Measurements from ENCODE around the gene EDEM2. TPM values are rescaled to one million over a fixed set of nuclear protein-coding genes. Genes with fewer than 3 reads are reported as not detected.
"Not testable (repeated sequence)": the region's sequence is repeated elsewhere in the genome, so short reads cannot be mapped to it uniquely, and the experiment has no call there.

Gene EDEM2
- polyA plus RNA-seq, 1 donor: 10.3 TPM

DNA sequence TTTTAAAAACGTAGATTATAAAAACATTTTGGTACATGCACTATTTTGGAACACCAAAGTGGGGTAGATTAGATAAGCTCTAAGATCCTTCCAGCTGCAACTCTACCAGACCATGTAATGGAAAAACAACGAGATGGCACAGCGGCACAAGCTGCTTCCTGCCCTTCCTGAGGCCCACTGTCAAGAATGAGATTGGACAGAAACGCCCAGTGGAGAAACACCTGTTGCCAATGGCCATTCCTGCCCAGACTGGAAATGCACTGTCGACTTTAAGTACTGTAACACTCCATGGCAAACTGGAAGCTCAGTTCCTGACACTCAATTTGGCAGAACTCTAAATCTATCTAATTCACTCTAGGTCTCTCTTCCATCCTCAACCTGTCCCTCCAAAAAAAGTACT, 21.4 kb downstream of the EDEM2 start:
- no peak for DNase-seq

DNA sequence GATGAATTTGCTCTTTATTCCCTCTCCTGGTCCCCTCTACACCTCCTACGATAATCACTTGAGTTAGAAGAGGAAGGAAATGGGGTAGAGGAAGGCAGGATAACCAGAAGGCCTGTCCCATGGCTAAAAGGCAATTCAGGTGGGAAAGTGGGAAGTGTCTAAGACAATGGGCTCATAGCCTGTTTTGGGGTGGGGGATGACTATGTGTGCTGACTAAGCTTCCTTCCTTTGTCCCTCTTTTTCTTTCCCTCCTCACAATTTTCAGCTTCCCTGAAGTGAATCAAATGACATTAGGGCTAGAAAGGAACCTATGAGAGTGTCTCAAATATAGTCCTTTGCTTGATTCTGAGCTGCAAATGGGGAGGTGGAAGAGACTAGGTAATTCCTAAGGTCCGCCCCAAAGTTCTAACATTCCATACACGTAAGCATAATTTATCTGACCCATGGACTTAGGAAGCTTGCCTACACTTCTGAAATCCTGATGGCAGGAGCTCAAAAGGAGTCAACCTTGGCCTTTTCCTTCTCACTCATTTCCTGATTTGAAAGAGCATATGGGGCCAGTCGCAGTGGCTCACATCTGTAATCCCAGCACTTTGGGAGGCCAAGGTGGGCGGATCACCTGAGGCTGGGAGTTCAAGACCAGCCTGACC, 24.3 kb downstream of the EDEM2 start:
- no peak for DNase-seq

DNA sequence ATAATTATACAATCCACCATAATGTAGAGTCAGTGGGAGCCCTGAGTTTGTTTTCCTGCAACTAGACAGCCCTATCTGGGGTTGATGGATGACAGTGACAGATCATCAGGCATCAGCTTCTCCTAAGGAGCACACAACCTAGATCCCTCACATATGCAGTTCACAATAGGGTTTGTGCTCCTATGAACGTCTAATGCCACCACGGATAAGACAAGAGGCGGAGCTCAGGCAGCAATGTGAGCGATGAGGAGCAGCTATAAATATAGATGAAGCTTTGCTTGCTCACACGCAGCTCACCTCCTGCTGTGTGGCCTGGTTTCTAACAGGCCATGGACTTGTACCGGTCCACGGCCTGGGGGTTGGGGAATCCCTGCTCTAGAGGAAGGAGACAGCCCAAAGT, 25.9 kb downstream of the EDEM2 start:
- no peak for DNase-seq

DNA sequence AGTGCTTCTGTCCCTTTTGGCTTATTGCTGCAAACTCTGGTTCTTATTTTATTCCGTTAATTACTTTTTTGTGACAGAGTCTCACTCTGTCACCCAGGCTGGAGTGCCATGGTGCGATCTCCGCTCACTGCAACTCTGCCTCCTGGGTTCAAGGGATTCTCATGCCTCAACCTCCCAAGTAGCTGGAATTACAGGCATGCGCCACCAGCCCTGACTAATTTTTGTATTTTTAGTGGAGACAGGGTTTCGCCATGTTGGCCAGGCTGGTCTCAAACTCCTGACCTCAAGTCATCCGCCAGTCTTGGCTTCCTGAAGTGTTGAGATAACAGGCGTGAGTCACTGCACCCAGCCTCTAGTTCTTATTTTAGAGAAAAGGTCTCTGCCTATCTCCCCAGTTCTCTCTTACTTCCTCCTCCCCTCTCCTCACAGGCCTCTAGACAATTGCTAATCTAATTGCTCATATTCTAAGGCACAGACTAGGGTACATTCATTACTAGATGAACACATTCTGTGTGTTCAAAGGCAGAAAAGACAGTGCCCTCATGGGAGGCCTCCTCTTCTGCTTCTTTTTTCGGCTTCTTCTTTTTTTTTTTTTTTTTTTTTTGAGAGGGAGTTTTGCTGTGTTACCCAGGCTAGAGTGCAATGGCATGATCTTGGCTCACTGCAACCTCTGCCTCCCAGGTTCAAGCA, 27.0 kb downstream of the EDEM2 start:
- no peak for DNase-seq

DNA sequence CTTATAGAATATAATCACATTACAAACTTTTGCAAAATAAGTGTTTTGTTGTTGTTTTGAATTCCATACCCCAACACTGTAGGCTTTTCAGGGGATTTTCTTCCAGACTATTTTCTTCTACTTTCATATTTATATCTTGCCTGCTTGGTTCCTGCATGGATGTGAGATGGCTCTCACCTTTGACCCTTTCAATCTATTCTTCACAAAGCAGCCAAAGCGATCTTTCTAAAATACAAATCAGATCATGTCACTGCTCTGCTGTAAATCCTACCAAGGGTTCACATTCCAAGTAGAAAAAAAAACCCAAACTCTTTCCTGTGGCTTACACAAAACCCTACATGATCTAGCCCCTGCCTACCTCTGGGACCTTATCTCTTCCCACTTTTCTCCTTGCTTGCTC, 29.5 kb downstream of the EDEM2 start:
- no peak for DNase-seq

DNA sequence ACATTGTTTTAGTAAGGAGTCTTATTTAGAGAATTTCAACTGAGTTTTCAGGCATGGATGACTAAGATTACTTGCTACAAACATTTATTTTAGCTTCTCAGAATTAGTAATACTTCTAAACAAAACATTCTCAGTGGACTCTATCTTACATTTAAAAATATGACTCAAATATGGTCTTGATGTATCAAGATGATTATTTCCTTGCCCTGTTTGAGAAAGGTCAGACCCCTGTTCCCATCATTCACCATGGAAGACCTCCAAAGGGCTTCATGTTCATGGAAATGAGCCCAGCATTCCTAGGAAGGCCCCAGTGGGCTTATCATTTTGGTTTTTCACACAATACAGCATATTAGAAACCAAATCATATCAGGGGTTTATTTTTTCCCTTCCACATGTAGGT, 29.9 kb downstream of the EDEM2 start:
- no peak for DNase-seq

DNA sequence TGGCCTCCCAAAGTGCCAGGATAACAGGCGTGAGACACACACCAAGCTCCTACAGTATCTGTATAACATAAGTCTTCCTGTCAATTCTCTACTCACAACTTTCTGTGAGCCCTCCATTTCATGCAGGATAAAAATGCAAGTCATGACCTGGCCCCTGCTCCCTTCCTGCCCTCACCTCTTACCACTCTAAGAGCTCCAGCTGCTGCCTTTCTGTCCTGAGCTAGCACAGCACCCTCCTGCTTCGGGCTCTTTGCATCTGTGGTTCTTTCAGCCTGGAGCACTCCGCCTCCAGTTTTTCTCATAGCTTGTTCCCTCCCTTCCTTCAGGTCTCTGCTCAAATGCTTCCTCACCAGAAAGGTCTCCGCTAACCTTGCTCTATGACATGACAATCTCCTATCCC, 30.9 kb downstream of the EDEM2 start:
- no peak for DNase-seq

DNA sequence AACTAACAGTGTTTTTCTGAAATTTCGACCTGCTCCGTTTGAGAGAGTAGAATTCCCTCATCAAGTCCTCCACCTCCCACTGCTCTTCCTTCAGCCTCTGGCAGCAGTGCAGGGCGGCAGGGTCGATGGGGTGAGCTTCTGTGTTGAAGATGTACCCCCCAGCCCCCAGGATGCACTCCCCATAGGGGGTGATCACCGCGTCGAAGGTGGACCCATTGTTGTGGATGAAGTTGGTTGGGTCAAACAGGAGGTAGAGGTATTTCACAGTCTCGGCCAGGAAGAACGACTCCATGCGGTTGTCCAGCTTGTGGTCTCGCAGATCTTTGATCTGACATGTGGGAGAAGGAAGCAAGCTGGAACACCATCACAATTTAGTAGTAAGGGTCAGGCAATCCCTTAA, 31.5 kb downstream of the EDEM2 start:
- no peak for DNase-seq

DNA sequence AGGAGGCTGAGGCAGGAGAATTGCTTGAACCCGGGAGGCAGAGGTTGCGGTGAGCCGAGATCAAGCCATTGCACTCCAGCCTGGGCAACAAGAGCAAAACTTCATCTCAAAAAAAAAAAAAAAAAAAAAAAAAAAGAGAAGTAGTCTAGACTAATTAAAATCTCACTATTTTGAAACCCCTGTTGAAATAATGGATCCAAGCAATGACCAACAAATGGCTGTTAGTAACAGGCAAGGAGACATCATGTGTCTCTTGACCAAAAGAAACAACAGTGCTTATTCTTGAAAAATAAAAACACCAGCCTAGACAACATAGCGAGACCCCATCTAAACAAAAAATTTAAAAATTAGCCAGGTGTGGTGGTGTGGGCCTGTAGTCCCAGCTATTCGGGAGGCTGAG, 34.9 kb downstream of the EDEM2 start:
- not testable (repeated sequence) for DNase-seq

DNA sequence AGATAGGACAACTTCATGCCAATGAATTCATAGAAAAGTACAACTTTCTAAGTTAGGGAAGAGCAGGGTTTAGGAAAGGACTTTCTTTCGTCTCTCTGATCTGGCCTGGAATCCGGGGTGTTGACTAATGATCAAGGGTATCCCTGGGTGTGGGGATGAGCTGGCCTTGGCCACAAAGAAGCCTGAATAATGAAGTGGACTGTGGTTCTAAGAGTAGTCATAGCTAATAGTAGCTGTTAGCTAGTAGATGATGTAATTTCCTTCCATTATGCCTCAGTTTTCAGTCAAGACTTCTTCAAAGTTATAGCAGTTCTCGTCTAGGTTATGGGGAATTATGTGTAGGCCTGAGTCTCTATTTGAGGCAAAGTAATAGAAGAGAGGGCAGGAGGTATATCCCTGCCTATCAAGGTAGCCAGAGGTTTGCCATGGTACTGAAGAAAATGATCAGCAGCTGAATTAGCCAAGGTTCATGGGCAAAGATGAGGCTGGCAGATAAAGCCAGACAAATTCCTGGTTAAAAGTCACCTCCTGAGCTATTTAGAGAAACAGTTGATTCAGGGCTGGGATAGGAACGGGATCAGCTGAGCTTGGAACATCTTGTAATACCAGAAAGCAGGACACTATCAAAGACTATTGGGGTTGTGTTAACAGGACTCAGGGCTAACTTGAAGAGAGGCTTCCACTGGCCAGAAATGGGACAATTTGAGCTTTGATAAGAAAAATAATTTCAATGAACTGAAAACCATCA, 35.8 kb downstream of the EDEM2 start:
- no peak for DNase-seq

DNA sequence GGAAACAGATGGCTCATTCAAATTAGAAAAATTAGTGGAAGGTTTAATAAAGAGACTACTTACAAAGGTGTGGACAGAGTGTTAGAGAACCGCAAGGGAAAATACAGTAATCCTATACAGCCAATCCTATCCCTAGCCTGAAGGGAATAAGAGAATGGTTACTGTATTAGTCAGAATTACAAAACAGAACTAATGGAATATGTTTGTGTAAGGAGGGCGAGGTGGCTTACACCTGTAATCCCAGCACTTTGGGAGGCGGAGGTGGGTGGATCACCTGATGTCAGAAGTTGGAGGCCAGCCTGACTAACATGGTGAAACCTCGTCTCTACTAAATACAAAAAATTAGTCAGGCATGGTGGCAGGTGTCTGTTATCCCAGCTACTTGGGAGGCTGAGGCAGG, 38.2 kb downstream of the EDEM2 start:
- DNase-seq: no peak

DNA sequence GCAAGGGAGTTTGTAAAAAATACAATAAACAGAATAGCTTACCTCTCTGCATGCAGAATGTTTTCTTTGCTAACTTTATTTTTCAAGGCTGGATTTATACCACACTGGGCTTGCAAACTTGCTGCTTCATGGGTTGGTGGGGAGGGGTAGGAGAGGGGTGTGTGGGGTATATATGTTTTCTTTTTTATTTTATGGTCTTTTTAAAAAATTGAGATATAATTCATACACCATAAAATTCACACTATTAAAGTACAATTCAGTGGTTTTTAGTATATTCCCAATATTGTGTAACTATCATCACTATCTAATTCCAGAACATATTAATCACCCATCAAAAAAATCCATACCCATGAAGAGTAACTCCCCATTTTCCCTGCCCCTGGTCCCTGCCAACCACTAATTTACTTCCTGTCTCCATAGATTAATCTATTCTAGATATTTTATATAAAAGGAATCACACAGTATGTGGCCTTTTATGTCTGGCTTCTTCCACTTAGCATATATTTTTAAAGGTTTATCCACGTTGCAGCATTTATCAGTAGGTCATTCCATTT, 40.2 kb downstream of the EDEM2 start:
- no peak for DNase-seq

DNA sequence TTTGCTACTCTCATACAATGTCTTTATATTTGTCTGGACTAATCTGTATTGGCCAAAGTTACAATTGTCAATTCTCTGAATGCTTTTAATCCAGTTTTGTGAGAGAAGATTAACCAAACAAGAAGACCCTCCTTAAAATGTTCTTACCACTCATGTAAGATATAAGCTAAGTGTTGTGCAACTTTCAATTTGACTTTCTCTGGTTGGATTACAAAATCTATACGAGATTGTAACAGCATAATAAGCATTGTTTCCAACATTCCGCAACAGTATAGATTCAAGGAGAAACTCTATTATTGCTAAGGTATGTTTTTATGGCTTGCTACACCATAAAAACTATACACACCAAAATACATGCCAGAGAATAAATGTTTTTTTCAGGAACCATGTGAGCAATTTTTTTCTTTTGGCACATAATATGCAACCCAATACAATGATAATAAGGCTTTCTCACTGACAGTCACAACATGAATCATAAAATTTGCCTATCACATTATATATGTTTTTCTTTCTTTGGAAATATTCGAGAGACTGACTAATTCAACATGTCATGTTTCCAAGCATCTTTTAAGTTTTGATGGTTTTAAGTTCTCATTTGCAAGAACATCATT, 42.3 kb downstream of the EDEM2 start:
- no peak for DNase-seq

DNA sequence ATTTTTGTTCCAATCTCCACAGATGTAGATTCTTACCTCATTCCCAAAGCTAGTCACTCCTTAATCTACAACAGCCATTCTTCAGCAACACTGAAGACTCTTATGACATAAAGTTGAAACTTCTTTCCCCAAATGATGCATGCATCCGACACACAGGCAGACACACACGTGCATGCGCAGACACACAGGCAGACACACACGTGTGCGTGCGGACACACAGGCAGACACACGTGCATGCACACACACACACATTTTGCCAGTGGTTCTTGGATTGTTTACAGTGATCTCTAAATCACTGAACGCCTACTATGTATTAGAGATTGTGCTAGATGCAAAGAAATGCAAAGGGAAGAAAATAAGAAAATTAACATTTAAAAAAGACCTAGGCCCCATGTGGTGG, 45.5 kb downstream of the EDEM2 start:
- no peak for DNase-seq

DNA sequence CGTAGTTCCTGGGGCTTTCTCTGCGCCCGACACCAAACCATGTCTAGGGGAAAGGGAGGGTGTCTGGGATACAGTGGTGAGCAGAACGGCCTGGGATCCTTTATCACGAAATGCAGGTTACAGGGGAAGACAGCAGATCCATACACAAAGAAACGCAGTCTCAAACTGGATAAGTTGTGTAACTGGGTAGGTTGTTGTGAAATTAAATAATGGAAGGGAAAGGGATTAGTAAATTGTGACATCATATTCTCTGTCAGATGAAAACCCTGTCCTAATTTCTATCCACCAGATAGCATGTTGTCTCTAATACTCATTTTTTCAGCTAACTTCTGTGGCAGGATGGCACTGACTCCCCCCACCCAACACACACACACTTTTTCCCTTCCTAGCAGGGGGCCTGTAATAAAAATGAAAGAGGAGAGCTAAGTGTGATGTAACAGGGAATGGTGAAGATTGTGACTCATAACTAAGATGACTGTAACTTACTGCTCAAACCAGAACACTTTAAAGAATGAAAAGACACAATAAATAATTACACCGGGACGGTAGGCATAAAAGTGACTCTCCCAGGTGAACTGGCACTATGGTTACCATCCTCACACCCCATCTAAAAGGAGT, 53.8 kb downstream of the EDEM2 start:
- DNase-seq: no peak

DNA sequence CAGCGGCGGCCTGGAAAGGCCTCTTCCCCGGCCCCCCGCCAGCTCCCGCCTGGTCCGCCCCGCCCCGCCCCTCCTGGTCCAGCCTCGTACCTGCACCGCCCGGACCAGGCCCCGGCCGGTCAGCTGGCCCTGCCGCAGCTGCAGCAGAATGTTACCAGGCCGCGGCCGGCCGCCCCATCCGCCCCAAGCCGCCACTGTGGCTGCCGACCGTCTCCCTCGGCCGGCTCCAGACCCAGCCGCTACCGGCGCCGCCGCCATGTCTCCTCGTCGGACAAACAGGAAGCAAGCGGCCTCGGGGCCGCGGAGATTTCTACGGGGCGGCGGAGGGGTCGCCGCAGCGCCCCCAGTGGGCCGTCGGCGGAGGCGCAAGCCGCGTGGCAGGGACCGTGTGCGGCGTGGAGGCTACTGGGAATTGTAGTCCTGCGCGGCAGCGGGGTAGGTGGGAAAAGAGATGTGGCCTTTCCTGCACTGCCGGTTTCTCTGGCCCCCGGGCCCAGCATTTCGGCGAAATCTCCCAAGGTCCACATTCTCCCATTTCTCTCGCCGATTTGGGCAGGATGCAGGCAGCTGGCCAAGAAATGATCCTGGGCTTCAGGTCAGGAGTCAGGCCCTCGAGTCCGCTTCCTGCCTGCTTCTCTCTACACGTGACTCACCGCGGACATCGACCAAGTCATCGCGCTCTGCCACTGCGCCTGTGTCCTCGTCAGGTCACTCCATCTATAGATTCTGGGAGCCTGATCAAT, 54.4 kb downstream of the EDEM2 start, which contains the start of gene TRPC4AP:
Gene TRPC4AP, minus strand, starts transcription at position 284 of the 743 bp plus-strand sequence. Its CDS starts 26 bp downstream, at position 258.
- DNase-seq: peak; percentile 95

DNA sequence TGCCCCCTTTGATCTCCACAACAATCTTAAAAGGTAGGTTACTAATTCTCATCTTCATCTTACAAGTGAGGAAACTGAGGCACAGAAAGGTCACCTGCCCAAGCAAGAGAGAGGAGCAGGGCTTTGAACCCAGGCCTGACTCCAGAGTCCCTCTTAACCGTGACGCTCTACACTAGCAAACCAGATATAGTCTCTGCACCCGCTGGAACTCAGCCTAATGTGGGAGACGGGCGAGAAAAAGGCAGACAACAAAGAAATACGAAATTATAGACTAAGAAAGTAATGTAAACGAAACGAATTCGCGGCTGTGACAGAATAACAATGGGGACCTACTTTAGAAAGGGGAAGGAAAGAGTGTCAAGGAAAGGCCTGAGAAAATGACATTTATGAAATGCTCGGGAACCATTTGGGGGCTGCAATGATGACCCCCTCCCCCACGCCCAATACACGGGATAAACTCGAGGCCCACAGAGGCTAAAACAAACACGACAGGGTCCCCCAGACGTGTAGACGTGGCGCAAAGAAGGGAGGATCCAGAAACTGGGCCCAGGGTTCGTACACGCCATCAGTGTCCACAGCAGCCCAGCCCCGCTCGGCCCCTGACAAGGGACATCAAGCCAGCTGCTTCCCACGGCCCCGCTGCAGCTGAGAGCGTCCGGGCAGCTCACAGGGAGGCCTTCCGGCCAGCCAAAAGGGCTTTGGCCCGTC, 55.2 kb downstream of the EDEM2 start:
- DNase-seq: peak; percentile 80

DNA sequence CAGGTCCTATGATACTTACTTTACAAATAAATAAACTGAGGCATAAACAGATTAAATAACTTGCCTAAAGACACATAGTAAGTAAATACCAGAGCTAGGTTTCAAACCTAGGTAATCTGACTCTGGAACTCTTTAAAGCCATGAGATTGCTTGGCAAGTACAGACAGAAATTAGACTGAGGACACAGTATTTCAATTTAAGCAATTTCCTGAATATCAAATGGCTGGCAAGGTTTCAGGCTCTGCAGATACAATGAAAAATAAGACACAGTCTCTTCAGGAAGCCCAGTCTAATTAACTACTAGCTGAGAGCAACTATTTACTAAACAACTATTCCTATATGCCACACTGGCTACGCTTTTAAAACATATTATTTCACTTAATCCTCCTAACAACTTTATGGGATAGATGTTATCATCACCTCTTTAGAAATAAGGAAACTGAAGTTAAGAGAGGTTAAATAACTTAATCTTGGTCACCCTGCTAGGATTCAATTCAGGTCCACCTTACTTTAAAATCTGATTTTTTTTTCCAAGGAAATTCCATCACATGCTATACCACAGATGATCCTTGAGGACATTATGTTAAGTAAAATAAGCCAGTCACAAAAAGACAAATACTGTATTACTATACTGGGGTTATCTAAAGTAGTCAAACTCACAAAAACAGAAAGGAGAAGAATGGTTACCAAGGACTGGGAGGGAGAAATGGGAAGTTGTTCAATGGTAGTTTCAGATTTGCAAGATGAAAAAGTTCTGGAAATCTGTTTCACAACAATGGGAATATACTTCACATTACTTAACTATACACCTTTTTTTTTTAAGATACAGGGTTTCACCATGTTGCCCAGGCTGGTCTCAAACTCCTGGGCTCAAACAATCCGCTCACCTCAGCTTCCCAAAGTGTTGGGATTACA, 58.6 kb downstream of the EDEM2 start:
- no peak for DNase-seq

DNA sequence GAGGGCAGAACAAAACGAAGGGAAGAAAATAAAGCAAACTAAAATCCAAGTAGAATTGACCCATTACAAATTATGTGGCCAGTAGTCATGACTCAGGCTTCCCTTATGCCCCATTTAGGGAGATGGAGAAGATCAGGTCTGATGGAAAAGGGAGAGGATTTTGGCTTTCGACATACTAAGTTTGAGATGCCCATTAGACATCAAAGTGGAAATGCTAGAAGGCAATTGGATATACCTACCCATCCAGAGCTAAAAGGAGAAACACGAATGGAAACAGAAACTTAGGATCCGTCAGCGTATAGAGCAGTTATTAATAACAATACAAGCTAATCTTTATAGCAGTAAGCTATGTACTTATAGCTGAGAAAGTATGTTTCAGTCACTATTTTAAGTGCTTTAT, 59.3 kb downstream of the EDEM2 start:
- no peak for DNase-seq

DNA sequence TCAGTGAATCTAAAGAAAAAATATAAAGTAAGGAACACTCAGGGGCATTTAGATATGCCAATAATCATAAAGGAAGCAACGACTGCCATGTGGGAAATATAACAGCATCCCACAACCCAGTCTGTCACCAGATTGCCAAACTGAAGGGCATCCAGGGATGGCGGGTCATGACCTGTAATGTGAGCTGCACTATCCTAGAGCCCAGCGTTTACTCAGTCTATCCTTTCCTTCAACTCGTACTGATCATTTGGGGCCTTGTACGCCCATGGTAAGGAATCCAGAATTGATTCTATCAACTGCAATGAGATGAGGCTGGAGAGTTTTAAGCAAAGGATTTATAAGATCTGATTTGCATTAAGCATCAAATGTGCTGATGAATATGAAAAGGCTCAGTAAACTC, 59.8 kb downstream of the EDEM2 start:
- DNase-seq: no peak
